CD4-positive, alpha-beta T cell treated with Interleukin-10 for 1 hour (primary cell): Measurements from ENCODE around the gene OR10AD1.

Experiments used
- DNase-seq: peaks from one replicate; pipeline ENCODE4 v3.0.0-alpha.2; 2020

OR10AD1 gene

GRCh38 chr12:48189331-48190125, 13.6 kb downstream of the OR10AD1 start:
- peak; percentile 83 for DNase-seq

GRCh38 chr12:48187916-48188695, 15.0 kb downstream of the OR10AD1 start:
- no peak for DNase-seq

- DNase-seq: no peak
Measured at GRCh38 chr12:48185181-48185919, 17.7 kb downstream of the OR10AD1 start.

- DNase-seq: no peak
Measured at GRCh38 chr12:48184549-48184922, 18.6 kb downstream of the OR10AD1 start.

- DNase-seq: peak; percentile 35
Measured at GRCh38 chr12:48183876-48184548, 19.1 kb downstream of the OR10AD1 start.

- DNase-seq: peak; percentile 88
Measured at GRCh38 chr12:48183091-48183875, 19.8 kb downstream of the OR10AD1 start, which contains the start of gene CCDC184. CCDC184 (plus strand) TSS chr12:48183644; CDS start chr12:48184123, 479 bp downstream.

- no peak for DNase-seq
Measured at GRCh38 chr12:48182631-48183030, 20.5 kb downstream of the OR10AD1 start.

- DNase-seq: no peak
Measured at GRCh38 chr12:48180857-48181495, 22.1 kb downstream of the OR10AD1 start.

- DNase-seq: no peak
Measured at GRCh38 chr12:48180424-48180823, 22.7 kb downstream of the OR10AD1 start.

GRCh38 chr12:48179466-48179865, 23.6 kb downstream of the OR10AD1 start:
- DNase-seq: no peak

- no peak for DNase-seq
Measured at GRCh38 chr12:48177982-48178381, 25.1 kb downstream of the OR10AD1 start.

GRCh38 chr12:48176417-48176751, 26.7 kb downstream of the OR10AD1 start:
- DNase-seq: no peak

GRCh38 chr12:48175613-48176416, 27.3 kb downstream of the OR10AD1 start:
- DNase-seq: no peak

- no peak for DNase-seq
Measured at GRCh38 chr12:48169011-48169410, 34.1 kb downstream of the OR10AD1 start.

- peak; percentile 78 for DNase-seq
Measured at GRCh38 chr12:48165089-48165981, 37.8 kb downstream of the OR10AD1 start.

GRCh38 chr12:48164451-48164850, 38.6 kb downstream of the OR10AD1 start:
- no peak for DNase-seq

- no peak for DNase-seq
Measured at GRCh38 chr12:48163150-48163747, 39.8 kb downstream of the OR10AD1 start.

GRCh38 chr12:48160807-48161206, 42.3 kb downstream of the OR10AD1 start:
- DNase-seq: no peak

GRCh38 chr12:48160046-48160445, 43.0 kb downstream of the OR10AD1 start:
- DNase-seq: no peak
